ENCODE data around the gene PTAR1. TPM values are rescaled to one million over a fixed set of nuclear protein-coding genes. Genes with fewer than 3 reads are reported as not detected.

The PTAR1 gene
- total RNA-seq, 1 donor from 2014 or later = 59.7 TPM

DNA sequence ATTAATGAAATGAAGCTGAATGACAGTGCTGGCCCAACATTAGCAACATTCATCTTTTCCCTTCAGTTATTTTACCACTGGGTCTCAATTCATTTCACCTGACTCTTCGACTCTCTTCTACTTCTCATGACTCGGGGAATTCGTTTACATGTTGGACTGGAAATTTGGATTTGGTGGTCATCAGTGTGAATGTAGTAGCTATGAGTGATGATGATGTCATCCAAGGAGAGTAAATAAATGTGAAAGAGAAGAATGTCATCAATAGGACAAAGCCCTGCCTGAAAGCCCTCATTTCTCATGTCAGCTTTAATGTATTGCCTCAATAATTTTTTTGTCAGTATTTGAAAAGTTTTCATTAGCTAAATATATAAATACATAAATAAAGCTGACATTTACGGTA lies 38.9 kb upstream of the PTAR1 start:
- H3K27me3 ChIP-seq (ENCODE audit: control insufficient read depth, insufficient read depth, low read length) = no peaks in the 10 kb centered on the region
- no peak overlapping the region for H3K4me3 ChIP-seq (ENCODE audit: low read depth, low read length)
- DNase-seq (ENCODE audit: low read depth) = no peak
- H3K36me3 ChIP-seq (ENCODE audit: control insufficient read depth, insufficient read depth, low read length) = no peaks in the 10 kb centered on the region
- TF ChIP-seq, protein P1, sequence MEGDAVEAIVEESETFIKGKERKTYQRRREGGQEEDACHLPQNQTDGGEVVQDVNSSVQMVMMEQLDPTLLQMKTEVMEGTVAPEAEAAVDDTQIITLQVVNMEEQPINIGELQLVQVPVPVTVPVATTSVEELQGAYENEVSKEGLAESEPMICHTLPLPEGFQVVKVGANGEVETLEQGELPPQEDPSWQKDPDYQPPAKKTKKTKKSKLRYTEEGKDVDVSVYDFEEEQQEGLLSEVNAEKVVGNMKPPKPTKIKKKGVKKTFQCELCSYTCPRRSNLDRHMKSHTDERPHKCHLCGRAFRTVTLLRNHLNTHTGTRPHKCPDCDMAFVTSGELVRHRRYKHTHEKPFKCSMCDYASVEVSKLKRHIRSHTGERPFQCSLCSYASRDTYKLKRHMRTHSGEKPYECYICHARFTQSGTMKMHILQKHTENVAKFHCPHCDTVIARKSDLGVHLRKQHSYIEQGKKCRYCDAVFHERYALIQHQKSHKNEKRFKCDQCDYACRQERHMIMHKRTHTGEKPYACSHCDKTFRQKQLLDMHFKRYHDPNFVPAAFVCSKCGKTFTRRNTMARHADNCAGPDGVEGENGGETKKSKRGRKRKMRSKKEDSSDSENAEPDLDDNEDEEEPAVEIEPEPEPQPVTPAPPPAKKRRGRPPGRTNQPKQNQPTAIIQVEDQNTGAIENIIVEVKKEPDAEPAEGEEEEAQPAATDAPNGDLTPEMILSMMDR (IDR thresholded peaks at IDR 0.05; ENCODE audit: insufficient read depth, low read length, poor library complexity, severe bottlenecking) = no peak

DNA sequence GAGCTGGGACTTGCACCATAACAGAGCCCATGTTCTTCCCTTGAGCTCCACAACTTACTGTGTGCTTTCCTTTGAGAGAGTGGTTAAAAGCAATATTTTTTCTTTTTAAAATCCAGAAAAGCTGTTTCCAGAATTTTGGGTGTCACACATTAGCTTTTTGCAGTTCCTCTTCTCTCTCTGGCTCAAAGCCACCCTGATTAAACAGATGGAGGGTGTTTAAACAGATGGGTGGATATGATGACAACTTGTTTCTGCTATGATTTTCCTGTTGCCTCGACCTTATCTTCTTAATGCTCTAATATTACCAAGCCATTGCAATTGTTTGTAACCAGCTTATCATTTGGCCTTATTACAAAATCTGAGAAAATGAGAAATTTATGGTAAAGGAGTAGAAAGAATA lies 37.9 kb upstream of the PTAR1 start:
- TF ChIP-seq, protein P1 (IDR thresholded peaks at IDR 0.05; ENCODE audit: insufficient read depth, low read length, poor library complexity, severe bottlenecking) = no peak
- no peaks in the 10 kb centered on the region for H3K27me3 ChIP-seq (ENCODE audit: control insufficient read depth, insufficient read depth, low read length)
- no peak overlapping the region for H3K4me3 ChIP-seq (ENCODE audit: low read depth, low read length)
- no peak for DNase-seq (ENCODE audit: low read depth)
- H3K36me3 ChIP-seq (ENCODE audit: control insufficient read depth, insufficient read depth, low read length) = no peaks in the 10 kb centered on the region

GRCh38 chr9:69794356-69794755 lies 34.5 kb upstream of the PTAR1 start:
- H3K4me3 ChIP-seq (ENCODE audit: low read depth, low read length) = no peak overlapping the region
- TF ChIP-seq, protein P1 (IDR thresholded peaks at IDR 0.05; ENCODE audit: insufficient read depth, low read length, poor library complexity, severe bottlenecking) = no peak
- DNase-seq (ENCODE audit: low read depth) = no peak
- no peaks in the 10 kb centered on the region for H3K36me3 ChIP-seq (ENCODE audit: control insufficient read depth, insufficient read depth, low read length)
- no peaks in the 10 kb centered on the region for H3K27me3 ChIP-seq (ENCODE audit: control insufficient read depth, insufficient read depth, low read length)

DNA sequence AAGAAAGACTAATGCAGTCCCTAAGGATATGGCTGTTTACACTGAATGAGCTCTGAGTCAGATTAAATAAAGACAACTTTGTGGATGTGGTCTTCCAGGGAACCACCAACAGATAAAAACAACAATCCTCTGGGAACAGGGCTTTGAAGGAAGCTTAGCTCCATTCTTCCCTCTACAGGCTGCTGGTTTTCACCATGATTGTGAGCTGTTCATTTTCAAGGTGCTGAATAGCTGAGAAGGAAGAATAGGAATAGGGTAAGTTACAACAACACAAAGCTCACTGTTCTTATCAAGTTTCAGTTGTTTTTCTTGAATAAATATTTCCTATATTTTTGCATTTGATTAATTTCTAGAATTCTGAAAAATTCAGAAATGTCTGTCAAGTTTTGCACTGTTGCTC lies 25.9 kb upstream of the PTAR1 start:
- TF ChIP-seq, protein P1 (IDR thresholded peaks at IDR 0.05; ENCODE audit: insufficient read depth, low read length, poor library complexity, severe bottlenecking) = peak; percentile 17
- H3K27me3 ChIP-seq (ENCODE audit: control insufficient read depth, insufficient read depth, low read length) = no peaks in the 10 kb centered on the region
- H3K4me3 ChIP-seq (ENCODE audit: low read depth, low read length) = no peak overlapping the region
- DNase-seq (ENCODE audit: low read depth) = no peak
- H3K36me3 ChIP-seq (ENCODE audit: control insufficient read depth, insufficient read depth, low read length) = no peaks in the 10 kb centered on the region

DNA sequence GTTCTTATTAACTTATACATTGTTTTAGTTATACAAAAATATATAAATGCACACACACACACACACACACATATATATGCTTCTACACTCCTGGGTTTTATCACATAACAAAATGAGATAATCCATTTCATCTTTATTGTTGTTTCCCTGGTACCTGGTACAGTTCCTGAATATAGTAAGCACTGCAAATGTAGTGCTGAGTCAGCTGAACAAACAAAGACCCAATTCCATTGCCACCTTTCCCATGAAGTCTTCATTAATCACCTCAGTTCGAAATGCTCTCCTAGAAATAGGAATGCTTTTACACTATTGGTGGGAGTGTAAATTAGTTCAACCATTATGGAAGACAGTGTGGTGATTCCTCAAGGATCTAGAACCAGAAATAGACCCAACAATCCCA lies 13.4 kb upstream of the PTAR1 start:
- H3K27me3 ChIP-seq (ENCODE audit: control insufficient read depth, insufficient read depth, low read length) = no peaks in the 10 kb centered on the region
- H3K4me3 ChIP-seq (ENCODE audit: low read depth, low read length) = no peak overlapping the region
- no peak for DNase-seq (ENCODE audit: low read depth)
- TF ChIP-seq, protein P1 (IDR thresholded peaks at IDR 0.05; ENCODE audit: insufficient read depth, low read length, poor library complexity, severe bottlenecking) = no peak
- no peaks in the 10 kb centered on the region for H3K36me3 ChIP-seq (ENCODE audit: control insufficient read depth, insufficient read depth, low read length)

DNA sequence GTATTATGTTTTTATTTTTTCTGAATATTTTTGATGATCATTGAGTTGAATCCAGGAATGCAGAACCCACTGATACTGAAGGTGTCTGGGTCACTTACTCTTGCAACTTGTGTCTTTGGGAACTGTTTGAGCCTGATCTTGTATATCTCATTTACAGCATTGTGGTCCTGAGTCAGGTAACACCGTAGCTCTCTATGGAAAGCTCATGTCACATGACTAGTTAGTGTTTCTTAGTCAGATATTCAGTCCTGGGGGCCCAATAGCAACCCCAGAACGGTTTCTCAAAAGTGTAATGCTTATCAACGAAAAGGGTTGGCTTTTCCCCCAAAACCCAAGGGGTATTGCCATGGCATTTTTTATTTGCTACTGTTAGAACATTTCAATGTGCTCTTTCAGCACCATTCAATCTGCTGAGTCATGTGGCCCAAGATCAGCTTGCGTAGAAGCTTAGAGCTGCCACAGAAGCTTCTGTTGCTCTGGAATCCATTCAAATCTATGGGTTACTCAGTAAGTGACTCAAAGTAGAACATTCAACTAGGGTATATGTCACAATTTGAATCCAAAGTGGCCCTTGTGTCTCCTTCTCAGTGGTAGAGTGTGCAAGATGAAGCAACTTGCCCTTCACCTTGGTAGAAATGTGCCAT lies 12.1 kb upstream of the PTAR1 start:
- TF ChIP-seq, protein P1 (IDR thresholded peaks at IDR 0.05; ENCODE audit: insufficient read depth, low read length, poor library complexity, severe bottlenecking) = no peak
- no peaks in the 10 kb centered on the region for H3K36me3 ChIP-seq (ENCODE audit: control insufficient read depth, insufficient read depth, low read length)
- DNase-seq (ENCODE audit: low read depth) = no peak
- H3K27me3 ChIP-seq (ENCODE audit: control insufficient read depth, insufficient read depth, low read length) = no peaks in the 10 kb centered on the region
- H3K4me3 ChIP-seq (ENCODE audit: low read depth, low read length) = no peak overlapping the region

Measured in kidney epithelial cell (primary cell).